Retina (tissue), 1 donor: Measurements from ENCODE around the gene UBE2I.

ENCODE experiments used
- DNase-seq: peaks from one replicate; pipeline ENCODE4 v3.0.0-alpha.2; 2016

Gene UBE2I

DNA sequence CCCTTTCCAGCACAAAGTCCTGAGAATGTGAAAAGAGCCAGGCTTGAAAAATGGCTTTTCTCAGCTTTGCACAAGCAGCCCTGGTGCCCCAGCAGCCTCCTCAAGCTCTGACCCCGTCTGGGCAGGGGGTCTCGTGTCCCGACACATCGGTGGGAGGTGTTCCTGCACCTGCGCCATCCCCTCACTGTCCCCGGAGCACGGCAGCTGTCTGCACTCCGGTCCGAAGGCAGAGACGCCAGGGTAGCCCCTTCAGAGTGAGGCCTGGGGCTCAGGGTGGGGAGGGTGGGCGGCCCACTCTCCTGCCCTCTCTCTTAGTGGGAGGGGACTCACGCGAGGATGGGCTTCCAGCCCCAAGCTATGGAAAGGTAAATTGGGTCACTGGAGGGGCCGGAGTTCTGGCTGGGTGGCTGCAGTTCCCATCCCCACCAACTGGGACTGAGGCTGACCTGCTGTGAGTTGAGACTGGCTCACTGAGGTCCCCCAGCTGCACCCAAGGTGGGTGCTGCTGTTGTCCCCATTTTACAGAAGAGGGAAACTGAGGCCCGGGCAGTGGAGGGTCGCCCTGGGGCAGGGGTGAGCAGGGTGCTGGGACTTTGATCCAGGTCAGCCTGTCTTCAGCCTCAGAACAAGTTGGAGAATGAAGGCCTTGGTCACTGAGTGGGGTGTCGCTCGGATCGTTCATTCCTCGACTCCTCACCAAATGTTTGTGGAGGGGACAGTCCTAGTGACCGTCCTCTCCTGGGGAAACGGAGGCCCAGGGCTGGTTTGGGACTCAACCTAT is 21.7 kb downstream of the UBE2I start:
- no peak for DNase-seq

GRCh38 chr16:1331712-1332617 is 22.5 kb downstream of the UBE2I start:
- DNase-seq, result peak; percentile 42

DNA sequence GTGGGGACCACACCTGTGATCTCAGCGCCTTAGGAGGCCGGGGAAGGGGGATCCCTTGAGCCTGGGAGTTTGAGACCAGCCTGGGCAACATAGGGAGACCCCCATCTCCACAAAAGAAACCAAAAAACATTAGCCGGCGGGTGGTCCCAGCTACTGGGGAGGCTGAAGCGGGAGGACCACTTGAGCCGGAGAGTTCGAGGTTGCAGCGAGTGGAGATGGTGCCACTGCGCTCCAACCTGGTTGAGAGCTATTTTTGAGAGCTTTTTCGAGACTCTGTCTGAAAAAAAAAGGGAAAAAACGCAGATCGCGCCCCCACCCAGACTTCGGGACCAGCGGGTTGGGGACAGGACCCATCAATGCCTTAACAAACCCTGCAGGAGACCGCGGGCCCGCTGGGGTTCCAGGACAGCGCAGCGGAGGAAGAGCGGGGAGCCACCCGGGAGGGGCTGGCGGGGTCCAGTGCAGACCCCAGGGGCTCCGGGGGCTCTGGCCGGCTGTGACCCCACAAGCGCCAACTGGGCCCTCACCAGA is 23.2 kb downstream of the UBE2I start:
- no peak for DNase-seq

DNA sequence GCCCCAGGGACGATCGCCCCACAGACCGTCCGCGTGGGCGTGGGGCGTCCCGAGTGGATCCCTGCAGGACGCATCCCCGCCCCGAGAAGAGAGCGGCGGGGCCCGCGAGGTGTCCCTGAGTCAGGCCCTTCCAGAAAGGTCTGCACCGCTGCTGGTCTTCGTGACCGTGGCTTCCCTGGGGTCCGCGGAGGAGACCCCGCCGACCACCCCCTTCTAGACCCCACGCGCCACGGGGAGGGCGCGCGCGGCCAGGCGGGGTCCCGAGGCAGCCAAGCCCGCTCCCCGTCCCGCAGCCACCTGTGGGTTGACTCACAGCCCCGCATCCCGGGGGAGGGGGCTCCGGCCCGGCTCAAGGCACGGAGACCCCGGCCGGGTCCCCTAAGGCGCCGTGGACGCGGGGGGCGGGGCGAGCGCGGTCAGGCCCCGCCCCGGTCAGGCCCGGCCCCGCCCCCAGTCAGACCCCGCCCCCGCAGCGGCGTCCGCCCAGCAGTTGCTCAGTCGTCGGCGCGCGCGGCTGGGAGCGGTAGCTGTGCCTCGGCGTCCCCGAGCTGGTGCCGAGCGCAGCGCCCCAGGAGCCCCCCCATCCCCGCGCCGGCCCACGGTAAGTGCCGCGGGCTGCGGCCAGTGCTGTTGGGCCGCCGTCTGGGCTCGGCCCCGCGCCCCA is 23.8 kb downstream of the UBE2I start, which contains the start of gene BAIAP3:
Gene BAIAP3 (plus strand): TSS at position 497 of the 664 bp plus-strand sequence. CDS start 4,905 bp downstream, outside the sequence.
- DNase-seq, result peak; percentile 41

DNA sequence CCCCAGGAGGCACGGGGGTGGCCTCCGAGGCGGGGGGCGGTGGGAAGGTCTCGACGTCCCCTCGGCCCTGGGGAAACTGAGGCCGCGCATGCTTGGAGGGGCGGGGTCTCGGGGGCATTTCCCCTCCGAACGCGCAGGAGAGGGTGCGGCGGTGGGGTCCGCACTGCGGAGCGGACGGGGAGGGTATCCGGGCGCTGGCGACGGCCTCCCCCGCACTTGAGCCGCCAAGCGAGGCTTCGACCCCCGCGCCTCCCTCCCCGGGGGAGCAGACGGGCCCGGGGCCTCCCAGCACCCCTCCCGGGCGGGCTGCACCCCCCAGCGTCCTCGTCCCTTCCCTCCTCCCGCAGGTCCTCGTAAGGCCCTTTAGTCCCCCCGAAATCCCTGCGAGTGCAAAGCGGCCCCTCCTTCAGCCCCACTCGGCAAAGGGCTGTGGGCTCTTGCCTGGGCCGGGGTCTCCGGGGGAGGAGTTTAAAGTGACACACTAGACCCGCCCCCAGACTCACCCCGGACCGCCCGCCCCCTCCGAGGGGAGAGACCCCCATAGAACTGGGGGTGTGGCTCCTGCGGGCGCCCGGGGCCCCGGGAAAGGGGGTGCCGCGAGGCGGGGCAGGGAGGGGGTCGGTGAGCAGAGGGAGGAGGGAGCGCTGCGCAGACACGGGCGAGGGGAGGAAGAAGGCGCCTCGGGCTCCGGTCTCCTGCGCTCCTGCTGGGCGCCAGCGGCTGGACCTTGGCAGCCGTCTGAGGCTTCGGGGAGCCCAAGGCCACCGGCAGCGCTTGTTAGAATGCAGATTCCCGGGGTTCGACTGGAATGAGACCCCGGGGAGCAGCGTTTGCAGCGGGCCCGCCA is 24.6 kb downstream of the UBE2I start:
- no peak for DNase-seq

DNA sequence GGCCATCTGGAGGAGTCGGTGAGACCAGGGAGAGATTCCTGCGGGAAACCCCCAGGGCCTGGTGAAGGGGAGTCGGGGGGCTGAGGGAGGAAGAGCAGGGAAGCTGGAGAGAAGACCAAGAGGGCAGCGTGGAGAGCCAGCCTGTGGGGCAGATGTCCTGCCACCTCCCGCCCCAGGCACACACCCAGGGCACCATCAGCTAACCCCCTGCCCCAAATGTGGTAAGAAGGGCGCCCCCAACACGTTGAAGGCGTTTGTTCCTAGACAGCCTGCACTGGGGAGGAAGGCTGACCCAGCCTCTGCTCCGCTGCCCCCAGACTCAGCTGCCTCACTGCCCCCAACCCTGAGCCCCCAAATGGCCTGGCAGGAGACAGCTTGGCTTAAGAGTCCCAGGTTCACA is 25.3 kb downstream of the UBE2I start:
- DNase-seq, result no peak

- DNase-seq, result peak; percentile 52
These were observed 26.0 kb downstream of the UBE2I start for GRCh38 chr16:1335211-1335971.

DNA sequence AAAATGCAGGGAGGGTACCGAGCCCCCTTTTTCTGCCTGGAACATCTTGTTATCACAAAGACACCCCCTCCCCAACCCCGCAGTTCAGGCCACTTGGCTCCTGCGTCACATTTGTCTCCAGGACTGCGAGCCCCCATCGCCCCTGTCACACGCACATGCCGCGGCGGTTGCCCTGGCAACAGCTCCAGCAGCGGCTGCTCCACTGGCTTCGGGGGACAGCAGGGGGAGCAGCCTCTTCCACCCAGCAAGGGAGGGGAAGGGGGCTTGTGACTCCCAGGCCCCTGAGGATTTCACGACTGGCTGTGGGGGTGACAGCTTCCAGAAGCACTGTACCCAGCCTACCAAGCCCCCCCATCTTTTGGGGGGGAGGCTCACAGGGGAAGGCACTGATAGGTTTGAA is 26.6 kb downstream of the UBE2I start:
- peak; percentile 83 for DNase-seq

DNA sequence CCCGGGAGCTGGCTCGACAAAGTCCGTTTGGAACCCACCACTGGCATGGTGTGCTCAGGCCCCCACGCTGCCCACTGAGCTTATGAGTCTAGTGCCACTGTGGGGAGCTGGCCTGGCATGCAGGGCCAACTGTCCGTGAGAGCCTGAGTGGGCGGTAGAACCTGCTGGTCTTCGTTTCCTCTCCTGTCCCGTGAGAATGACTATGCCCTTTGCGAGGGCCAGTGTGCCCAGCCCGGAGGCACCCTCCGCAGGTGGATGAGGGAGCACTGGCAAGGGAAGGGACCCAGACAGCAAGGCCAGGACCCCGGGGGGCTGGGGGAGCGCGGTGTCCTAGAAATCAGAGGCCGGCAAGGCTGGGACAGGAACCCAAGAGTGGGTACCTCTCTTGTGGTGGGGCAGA is 27.2 kb downstream of the UBE2I start:
- no peak for DNase-seq

DNA sequence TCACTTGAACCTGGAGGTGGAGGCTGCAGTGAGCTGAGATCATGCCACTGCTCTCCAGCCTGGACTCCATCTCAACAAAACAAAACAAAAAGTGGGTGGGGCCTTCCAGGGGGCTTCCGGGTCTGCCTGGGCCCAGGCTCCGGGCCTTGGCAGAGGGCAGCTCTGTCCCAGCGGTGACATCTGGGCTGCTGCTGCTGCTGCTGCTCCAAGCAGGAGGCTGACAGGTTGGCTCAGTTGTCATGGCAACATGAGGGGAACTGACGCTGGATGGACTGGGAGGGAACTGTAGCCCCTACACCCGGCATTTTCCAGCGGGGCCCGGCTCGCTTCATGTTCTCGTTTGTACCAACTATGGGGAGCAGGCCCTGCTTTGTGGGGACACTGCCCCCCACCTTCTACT is 28.1 kb downstream of the UBE2I start:
- peak; percentile 66 for DNase-seq

DNA sequence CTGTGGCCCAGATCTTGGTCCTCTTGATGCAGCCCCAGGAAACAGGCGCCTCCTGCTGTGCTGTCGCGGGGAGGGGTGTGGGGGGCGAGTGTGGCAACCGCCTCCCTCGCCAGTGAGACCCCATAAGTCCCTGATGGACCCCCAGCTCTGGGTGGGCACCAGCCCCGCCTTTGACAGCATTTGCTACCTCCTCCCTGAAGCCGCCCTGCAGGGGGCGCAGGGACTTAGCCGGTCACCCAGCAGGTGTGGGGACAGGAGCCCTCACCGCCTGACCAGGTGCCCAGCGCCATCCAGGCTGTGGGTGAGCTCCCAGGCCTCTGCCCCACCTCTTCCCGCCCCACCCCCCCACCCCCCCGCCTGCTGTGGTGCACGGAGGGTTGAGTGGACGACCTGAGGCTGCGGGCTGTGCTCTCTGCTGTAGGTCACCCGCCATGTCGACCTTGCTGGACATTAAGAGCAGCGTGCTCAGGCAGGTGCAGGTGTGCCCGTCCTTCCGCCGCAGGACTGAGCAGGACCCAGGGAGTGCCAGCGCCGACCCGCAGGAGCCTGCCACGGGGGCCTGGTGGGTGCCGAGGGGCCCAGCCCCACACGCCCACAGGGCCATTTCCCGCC is 28.8 kb downstream of the UBE2I start:
- no peak for DNase-seq

- no peak for DNase-seq
These were observed 29.6 kb downstream of the UBE2I start for GRCh38 chr16:1338855-1339675.

GRCh38 chr16:1340730-1341494 is 31.5 kb downstream of the UBE2I start:
- DNase-seq, result no peak

DNA sequence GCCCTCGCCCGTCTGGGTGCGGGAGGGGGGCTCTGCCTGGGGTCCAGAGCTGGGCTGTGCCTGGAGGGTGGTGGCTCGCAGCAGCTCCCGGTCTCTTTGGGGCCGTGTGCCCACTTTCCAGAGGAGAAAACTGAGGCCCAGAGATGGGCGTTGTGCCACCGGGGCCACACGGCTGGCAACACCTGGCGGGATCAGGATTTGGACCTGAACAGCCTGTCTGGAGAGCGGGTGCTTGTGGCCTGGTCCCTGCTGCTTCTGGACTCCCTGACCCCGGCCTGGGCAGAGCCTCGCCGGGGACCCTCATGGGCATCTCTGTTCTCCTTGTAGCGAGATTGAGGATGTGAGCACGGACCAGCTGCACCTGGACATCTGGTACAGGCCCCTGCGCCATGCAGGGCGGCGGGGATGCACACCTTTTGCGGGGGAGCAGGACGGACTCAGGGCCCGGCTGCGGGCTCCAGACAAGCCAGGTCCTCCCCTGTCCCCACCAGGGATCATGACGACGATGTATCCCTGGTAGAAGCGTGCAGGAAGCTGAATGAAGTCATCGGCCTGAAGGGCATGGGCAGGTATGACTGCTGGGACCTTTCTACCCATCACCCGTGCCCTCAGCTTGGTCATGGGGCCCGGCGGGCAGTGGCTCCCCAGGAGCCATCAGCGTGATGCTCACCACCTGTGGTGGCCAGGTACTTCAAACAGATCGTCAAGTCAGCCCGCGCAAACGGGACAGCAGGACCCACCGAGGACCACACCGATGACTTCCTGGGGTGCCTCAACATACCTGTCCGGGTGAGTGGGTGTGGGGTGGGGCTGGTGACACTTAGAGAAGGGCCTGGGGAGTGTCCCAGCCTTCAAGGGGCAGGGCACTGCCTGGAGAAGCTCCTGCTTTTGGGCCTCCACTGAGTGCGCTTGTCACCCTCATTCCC is 32.3 kb downstream of the UBE2I start:
- no peak for DNase-seq

GRCh38 chr16:1342526-1343427 is 33.3 kb downstream of the UBE2I start:
- peak; percentile 89 for DNase-seq

- DNase-seq, result no peak
These were observed 34.2 kb downstream of the UBE2I start for GRCh38 chr16:1343428-1344242.
